ENCODE measurements around the gene DVL2.

DVL2 gene
- total RNA-seq: 68.9 to 79.5 reads per million in 2 donors

DNA sequence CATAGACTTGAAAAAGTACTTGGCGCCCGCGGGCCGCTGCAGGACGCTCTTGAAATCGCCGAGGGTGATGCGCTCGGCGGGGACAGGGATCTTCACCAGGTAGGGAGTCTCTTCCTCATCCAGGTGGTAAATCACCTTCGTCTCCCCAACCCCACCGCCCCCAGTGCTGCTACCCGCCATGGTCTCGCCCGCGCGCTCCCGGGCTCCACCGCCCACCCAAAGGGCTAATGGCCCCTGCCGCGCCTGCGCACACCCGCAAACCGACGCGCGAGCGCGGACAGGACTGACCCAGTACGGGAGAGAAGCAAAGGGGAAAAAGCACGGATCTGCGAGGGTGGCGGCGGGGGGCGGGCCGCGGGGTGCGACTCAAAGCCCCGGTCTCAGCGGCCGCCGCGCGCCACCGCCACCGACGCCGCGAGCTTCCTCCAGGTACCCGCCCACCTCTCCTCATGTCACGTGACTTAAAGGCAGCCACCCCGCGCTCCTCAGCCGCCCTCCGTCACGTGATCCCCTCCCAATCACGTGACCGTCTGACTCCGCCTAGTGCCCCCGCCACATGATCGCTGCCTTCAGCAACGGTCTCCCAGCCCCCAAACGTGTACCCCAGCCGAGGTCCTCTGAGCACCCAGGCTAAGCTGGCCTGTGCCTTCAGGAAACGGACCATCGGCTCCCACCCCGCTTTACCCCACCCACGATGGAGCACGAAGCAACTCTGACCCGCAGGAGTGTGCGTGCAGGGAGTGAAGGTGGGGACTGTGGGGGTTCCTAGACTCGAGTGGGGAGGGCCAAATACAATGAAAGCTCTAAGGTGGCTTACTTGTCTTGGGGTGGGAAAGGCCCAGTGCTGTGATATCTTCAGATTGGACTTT, at the start of gene DVL2:
DVL2 (minus strand) TSS at position 435 of the 869 bp plus-strand sequence; CDS start at position 180, 255 bp downstream.
- DNase-seq: peak; percentile 84

- DNase-seq: no peak
Observed at GRCh38 chr17:7283471-7284216, 49.3 kb upstream of the DVL2 start.

DNA sequence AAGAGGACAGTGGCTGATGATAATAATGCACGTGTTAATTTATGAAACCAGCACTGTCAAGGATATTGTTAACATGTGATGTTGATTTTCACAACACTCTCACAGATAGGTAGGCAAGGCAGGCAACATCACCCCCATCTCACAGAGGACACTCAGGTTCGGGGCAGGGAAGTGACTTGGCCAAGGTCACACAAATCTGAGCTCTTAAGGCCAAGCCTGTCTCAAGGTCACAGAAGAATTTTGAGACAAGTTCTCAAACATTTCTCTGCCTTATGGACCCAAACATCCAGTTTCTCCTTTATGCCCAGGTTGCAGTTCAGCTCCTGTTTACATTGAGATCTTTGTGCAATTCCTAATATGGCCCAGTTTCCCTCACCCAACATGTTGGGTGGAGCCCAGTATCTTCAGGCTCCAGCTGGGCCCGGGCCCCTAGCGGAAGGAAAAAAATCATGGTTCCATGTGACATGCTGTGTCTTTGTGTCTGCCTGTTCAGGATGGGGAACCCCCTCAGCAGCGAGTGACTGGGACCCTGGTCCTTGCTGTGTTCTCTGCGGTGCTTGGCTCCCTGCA, 48.5 kb upstream of the DVL2 start:
- no peak for DNase-seq

DNA sequence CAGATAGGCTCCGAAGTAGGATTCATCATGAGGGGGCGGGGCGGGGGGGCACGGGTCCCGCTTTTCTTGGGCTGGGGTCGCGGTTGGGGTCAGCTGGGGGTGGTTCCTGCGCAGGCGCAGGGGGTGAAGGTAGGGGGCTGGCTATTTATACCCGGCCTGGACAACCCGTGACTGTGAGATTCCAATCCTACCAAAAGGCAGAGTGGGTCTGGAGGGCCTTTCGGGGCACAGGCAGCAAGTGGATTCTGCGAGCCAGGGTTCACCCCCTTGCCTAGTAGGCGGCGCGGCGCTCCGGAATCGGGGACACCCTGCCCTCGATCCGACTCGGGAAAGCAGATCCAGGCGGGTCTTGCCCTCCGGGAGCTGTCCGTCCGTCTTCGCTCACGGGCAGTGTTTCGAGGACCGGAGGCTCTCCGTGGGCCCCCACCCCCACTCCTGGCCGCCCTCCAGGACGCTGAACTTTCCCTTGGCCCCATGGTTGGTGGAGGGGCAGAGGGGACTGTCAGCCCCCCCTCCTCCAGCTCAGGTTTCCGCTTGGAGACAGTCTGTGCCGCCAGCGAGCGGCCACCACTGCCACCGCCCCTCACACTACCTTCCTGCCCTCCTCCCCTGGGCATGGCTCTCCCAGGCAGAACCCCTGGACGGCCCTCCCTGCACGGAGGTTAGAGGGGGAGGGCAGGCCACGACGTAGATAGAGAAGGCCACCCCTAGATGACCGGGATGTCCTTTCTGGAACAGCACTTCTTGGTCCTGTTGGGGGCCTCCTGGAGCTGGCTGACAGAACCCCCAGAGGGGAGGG, 47.8 kb upstream of the DVL2 start:
- DNase-seq: no peak

DNA sequence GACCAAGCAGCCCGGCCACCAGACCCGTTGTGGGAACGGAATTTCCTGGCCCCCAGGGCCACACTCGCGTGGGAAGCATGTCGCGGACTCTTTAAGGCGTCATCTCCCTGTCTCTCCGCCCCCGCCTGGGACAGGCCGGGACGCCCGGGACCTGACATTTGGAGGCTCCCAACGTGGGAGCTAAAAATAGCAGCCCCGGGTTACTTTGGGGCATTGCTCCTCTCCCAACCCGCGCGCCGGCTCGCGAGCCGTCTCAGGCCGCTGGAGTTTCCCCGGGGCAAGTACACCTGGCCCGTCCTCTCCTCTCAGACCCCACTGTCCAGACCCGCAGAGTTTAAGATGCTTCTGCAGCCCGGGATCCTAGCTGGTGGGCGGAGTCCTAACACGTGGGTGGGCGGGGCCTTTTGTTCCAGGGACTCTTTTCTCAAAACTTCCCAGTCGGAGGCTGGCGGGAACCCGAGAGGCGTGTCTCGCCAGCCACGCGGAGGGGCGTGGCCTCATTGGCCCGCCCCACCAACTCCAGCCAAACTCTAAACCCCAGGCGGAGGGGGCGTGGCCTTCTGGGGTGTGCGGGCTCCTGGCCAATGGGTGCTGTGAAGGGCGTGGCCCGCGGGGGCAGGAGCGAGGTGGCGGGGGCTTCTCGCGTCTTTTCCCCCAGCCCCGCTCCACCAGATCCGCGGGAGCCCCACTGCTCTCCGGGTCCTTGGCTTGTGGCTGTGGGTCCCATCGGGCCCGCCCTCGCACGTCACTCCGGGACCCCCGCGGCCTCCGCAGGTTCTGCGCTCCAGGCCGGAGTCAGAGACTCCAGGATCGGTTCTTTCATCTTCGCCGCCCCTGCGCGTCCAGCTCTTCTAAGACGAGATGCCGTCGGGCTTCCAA, 47.0 kb upstream of the DVL2 start, which contains the start of gene SLC2A4:
SLC2A4 (plus strand) TSS at position 645 of the 879 bp plus-strand sequence; CDS start at position 862, 217 bp downstream.
- peak; percentile 43 for DNase-seq

DNA sequence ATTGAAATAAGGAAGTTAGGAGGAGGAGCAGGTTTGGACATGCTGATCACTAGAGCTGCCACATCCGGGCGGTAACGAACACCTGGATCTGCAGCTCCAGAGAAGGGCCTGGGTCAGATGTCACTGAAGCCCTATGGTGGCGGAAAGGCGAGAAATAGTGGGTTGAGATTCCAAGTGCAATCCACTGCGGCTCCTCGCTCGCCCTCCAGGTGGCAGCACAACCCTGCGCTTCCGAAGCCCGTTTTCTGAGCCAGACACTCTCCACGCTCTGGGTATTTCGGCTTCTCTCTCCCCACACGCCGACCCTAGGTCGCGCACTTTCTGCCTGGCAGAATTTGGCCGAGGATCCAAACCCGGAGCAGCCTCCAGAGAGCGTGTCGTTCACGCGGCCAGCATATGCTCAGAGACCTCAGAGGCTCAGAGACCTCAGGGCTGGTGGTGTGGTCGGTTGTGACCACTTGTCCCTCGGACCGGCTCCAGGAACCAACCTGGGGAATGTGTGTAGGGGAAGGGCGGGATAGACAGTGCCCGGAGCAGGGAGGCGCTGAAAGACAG, 46.3 kb upstream of the DVL2 start:
- peak; percentile 42 for DNase-seq

GRCh38 chr17:7279448-7279847, 45.1 kb upstream of the DVL2 start:
- no peak for DNase-seq

- no peak for DNase-seq
Observed at GRCh38 chr17:7266784-7267183, 32.5 kb upstream of the DVL2 start.

GRCh38 chr17:7263801-7264078, 29.4 kb upstream of the DVL2 start:
- DNase-seq: no peak

DNA sequence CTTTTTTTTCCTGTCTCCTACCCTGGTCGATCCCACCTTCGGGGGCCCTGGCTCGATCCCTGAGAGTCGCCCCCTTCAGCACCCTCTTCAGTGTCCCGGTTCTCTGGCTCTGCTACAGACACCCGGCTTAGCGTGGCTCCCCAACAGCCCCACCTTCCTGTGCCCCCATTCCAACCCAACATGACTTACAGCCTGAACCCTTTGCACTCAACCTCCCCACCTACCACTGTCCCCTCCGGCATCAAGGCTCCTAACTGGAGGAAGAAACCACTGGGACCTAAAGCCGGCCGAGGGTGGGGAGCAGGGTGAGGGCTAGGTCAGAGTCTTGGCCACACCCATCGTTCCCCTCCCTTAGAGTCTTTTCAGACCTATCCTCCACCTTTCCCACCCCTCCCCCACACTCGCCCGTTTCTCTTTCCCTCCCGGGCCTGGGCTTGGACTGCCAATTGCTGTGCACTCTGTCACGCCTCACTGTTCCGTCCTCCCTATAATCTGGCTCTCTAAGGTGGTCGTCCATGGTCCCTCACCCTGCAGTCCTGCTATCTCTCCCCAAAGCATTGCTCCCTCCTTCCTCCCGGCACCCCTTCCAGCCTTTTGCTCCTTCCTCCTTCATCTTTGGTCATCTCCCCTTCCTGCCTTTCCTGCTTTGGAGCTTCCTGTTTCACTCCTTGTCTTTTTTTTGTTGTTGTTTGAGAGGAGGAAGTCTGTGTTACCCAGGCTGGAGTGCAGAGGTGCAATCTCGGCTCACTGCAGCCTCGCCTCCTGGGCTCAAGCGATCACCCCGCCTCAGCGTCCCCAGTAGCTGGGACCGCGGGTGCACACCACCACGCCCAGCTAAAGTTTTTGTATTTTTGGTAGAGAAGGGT, 28.9 kb upstream of the DVL2 start:
- no peak for DNase-seq

DNA sequence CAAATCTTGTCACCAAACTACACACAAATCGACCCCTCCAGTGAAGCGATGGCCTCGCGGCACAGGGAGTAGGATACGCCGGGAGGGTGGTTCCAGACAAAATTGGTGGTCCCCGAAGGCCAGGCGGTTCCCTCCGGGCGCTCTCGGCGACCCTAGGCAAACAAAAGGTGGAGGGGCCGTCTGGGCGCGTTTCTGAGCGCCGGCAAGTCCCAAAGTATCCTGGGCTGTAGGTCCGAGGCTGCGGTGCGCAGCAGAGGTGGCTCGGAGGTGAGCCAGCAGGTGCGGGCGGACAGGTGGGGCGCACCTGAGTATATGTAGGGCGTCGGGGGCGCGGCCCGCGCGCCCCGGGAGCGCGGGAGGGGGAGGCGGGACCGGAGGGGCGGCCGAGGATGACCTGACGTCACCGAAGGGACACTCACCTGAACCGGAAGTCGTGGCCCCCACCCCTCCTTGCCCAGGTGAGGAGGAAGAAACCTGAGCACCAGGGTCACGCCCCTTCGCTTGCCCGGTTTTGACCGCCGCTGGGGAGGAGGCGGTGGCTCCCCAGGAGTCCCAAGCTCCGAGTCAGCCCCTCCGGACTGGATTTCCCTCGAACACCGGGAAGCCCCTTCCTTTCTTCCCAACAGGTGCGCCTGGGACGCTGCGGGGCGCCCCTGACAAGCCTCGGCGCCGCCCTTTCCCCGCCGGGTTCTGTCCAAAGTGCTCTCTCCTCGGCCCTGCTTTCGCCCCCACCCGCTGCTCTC, 28.0 kb upstream of the DVL2 start, which contains the start of gene CLDN7:
CLDN7 (minus strand) TSS at position 287 of the 743 bp plus-strand sequence. CDS start 435 bp downstream, outside the sequence.
- no peak for DNase-seq

DNA sequence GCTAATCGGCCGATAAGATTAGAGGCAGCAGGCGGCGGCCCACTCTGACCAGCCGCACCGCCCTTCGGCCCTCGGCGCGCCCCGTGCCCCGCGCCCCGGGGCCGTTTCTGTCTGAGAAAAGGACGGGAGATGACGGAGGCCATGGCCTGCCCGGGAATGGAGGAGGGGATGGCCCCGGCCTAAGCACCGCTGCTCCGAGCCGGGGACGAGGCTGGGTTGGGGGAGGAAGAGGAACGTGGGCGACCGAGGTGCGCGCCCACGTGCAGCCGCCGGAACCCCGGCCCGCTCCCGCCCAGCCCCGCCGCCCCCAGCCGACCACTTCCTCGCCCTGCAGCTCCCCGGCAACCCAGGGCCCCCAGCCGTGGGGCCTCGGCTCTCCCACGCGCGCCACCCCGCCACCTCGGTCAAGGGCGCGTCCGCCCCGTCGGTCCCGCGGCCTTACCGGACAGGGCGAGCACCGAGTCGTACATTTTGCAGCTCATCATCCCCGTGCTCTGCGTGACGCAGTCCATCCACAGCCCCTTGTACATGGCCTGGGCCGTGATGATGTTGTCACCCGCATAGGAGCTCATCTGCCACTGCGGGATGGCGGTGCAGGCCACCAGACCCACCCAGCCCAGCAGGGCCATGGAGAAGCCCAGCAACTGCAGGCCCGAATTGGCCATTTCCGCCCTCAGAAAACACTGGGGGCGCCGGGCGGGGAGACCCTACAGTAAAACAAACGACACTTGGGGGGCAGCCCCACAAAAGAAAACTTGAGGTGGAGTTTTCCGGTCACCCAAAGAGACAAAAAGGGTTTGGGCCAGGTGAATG, 27.3 kb upstream of the DVL2 start:
- no peak for DNase-seq

- DNase-seq: no peak
Observed at GRCh38 chr17:7260651-7261378, 26.5 kb upstream of the DVL2 start.

GRCh38 chr17:7260151-7260550, 25.8 kb upstream of the DVL2 start:
- DNase-seq: no peak

DNA sequence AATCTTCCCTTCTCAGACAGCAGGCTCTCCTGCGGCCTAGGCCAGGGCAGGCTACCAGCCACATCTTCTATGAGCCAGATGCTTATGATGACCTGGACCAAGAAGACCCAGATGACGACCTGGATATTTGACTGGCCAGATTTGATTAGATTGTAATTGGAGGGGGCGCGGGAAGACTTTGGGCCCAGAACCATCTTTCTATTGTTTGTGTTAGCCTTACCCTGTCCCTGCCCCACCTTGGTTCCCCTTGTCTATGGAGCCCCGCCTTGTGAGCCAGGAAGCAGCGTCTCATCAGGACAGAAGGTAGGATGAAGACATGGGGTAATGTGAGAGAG, 25.2 kb upstream of the DVL2 start:
- DNase-seq: no peak

- DNase-seq: no peak
Observed at GRCh38 chr17:7258731-7259554, 24.6 kb upstream of the DVL2 start.
